GM12865 (cell line): ENCODE data around the gene CNKSR3.

Source experiments
- DNase-seq: peaks from one replicate; pipeline ENCODE4 v3.0.0; 2010; ENCODE audit warnings: low read depth
- H3K4me3 ChIP-seq: 2 replicates; pipeline ENCODE4 v1.5.1; 2011; ENCODE audit warnings: mild to moderate bottlenecking, low read depth, low read length, control low read depth
- TF ChIP-seq, protein P1 (sequence below): IDR thresholded peaks from 2 replicates; pipeline ENCODE4 v1.5.1; 2011; ENCODE audit warnings: low read length, control low read depth, low read depth, inconsistent platforms; ENCODE audit not compliant: insufficient read depth; ENCODE audit errors: missing control alignments

CNKSR3 gene

GRCh38 chr6:154463573-154464419 is 46.7 kb downstream of the CNKSR3 start:
- H3K4me3 ChIP-seq = no peak overlapping the region
- TF ChIP-seq, protein P1, sequence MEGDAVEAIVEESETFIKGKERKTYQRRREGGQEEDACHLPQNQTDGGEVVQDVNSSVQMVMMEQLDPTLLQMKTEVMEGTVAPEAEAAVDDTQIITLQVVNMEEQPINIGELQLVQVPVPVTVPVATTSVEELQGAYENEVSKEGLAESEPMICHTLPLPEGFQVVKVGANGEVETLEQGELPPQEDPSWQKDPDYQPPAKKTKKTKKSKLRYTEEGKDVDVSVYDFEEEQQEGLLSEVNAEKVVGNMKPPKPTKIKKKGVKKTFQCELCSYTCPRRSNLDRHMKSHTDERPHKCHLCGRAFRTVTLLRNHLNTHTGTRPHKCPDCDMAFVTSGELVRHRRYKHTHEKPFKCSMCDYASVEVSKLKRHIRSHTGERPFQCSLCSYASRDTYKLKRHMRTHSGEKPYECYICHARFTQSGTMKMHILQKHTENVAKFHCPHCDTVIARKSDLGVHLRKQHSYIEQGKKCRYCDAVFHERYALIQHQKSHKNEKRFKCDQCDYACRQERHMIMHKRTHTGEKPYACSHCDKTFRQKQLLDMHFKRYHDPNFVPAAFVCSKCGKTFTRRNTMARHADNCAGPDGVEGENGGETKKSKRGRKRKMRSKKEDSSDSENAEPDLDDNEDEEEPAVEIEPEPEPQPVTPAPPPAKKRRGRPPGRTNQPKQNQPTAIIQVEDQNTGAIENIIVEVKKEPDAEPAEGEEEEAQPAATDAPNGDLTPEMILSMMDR = no peak
- DNase-seq = no peak

DNA sequence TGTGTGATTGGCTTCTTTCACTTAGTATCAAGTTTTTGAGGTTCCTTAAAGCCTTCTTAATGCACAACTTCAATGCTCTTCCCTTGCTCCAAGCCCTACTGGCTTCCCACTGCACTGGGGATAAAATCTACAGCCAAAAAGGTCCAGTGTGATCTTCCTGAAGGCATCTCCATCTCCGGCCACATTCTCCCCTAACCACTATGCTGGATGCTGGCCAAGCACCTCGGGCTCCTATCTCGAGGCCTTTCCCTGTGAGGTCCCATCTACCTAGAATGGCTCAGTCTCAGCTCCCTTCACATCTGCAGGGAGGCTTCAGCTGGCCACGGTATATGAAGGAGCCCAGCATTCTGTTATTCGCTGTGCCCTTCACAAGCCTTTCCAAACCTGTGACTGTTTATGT is 48.1 kb downstream of the CNKSR3 start:
- TF ChIP-seq, protein P1 = no peak
- no peak for DNase-seq
- H3K4me3 ChIP-seq = no peak overlapping the region

- TF ChIP-seq, protein P1 = no peak
- no peak overlapping the region for H3K4me3 ChIP-seq
- no peak for DNase-seq
Measured at GRCh38 chr6:154461348-154461747, 49.1 kb downstream of the CNKSR3 start.

GRCh38 chr6:154460306-154461071 is 50.0 kb downstream of the CNKSR3 start:
- H3K4me3 ChIP-seq = no peak overlapping the region
- DNase-seq = no peak
- TF ChIP-seq, protein P1 = no peak

DNA sequence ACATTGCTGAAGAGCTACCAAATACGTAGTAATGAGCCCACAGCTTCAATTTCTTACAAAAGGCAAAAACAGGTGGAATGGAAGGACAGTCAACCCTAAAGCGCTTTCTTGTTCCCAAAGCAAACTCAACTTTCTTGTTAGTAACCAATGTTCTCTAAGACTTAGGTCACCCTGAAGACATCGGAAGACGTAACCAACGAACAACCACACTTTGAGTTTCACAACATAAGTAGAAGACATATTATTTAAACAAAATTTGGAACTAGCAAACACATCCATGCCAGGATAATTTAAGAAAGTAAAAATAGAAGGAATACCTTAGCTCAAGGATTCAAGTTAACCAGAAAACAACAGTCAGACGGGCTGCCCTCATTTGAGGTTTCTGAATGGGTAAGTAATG is 51.0 kb downstream of the CNKSR3 start:
- TF ChIP-seq, protein P1 = no peak
- DNase-seq = no peak
- H3K4me3 ChIP-seq = no peak overlapping the region

- DNase-seq = no peak
- TF ChIP-seq, protein P1 = no peak
Measured at GRCh38 chr6:154458565-154459470, 51.7 kb downstream of the CNKSR3 start.

More at GRCh38 chr6:154458565-154459470, 51.7 kb downstream of the CNKSR3 start:
- no peak overlapping the region for H3K4me3 ChIP-seq
